Endothelial cell (in vitro differentiated cells): ENCODE results near the gene EOMES. TPM values are rescaled to one million over a fixed set of nuclear protein-coding genes. Genes with fewer than 3 reads are reported as not detected.

Source experiments
- DNase-seq: peaks from one replicate; pipeline ENCODE4 v3.0.0; 2021; ENCODE audit warnings: low spot score
- H3K27ac Mint-ChIP-seq: one replicate; pipeline ENCODE4 v1.8.0; 2021; ENCODE audit warnings: mixed read lengths, inconsistent platforms; ENCODE audit not compliant: unreplicated experiment
- H3K27me3 Mint-ChIP-seq: one replicate; pipeline ENCODE4 v1.8.0; 2021; ENCODE audit warnings: mild to moderate bottlenecking, moderate library complexity, mixed read lengths, inconsistent platforms; ENCODE audit not compliant: unreplicated experiment
- H3K36me3 Mint-ChIP-seq: one replicate; pipeline ENCODE4 v1.8.0; 2021; ENCODE audit warnings: mild to moderate bottlenecking, low read depth, mixed read lengths, inconsistent platforms; ENCODE audit not compliant: unreplicated experiment
- H3K4me1 Mint-ChIP-seq: one replicate; pipeline ENCODE4 v1.8.0; 2021; ENCODE audit warnings: mild to moderate bottlenecking, mixed read lengths, inconsistent platforms; ENCODE audit not compliant: unreplicated experiment
- H3K4me3 Mint-ChIP-seq: one replicate; pipeline ENCODE4 v1.8.0; 2021; ENCODE audit warnings: mild to moderate bottlenecking, mixed read lengths, inconsistent platforms; ENCODE audit not compliant: unreplicated experiment
- H3K9me3 Mint-ChIP-seq: one replicate; pipeline ENCODE4 v1.8.0; 2021; ENCODE audit warnings: mixed read lengths, inconsistent platforms; ENCODE audit not compliant: unreplicated experiment
- total RNA-seq: library from RNA; stranded (reverse); fragmentation: NEBNext Ultra II Directional; extraction: Animal tissue kit (Norgen Biotek cat#: 25700); gene quantifications from one replicate; pipeline ENCODE4 v1.2.1, GENCODE V29; 2021; ENCODE audit not compliant: unreplicated experiment
- TF ChIP-seq, protein P1 (sequence below): fragments of 200-600 bp; sonication (generic); IDR thresholded peaks from one replicate; pipeline ENCODE4 v1.5.0; 2021; ENCODE audit warnings: antibody characterized with exemption; ENCODE audit not compliant: unreplicated experiment

EOMES gene
- total RNA-seq, 1 donor from 2014 or later = 5.1 TPM

DNA sequence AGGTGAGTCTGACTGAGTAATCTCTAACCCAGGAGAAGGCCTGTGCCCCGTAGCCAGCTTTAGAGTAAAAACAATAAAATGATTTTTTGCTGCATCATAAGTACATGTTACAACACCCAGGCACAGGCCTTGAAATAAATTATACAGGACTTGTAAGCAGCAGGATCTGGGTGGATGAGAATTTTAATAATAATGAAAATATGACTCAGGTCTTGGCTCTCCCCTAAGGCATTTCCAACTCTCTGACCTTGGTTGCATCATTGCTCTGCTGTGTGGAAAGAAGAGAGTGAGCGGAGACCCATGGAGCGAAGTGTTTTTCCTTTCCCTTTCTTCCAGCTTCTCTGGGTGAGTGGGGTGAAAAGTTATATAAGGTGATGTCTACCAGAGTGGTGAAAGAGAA lies 44.6 kb downstream of the EOMES start:
- Mint-ChIP-seq H3K9me3 (no peaks in the 10 kb centered on the region), H3K27me3 (no peaks in the 10 kb centered on the region), H3K4me3 (no peak overlapping the region), H3K4me1 (peaks cover 10% of the 10 kb centered on the region), H3K36me3 (no peaks in the 10 kb centered on the region), H3K27ac (no peak overlapping the region)
- no peak for DNase-seq
- TF ChIP-seq, protein P1, sequence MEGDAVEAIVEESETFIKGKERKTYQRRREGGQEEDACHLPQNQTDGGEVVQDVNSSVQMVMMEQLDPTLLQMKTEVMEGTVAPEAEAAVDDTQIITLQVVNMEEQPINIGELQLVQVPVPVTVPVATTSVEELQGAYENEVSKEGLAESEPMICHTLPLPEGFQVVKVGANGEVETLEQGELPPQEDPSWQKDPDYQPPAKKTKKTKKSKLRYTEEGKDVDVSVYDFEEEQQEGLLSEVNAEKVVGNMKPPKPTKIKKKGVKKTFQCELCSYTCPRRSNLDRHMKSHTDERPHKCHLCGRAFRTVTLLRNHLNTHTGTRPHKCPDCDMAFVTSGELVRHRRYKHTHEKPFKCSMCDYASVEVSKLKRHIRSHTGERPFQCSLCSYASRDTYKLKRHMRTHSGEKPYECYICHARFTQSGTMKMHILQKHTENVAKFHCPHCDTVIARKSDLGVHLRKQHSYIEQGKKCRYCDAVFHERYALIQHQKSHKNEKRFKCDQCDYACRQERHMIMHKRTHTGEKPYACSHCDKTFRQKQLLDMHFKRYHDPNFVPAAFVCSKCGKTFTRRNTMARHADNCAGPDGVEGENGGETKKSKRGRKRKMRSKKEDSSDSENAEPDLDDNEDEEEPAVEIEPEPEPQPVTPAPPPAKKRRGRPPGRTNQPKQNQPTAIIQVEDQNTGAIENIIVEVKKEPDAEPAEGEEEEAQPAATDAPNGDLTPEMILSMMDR = no peak

DNA sequence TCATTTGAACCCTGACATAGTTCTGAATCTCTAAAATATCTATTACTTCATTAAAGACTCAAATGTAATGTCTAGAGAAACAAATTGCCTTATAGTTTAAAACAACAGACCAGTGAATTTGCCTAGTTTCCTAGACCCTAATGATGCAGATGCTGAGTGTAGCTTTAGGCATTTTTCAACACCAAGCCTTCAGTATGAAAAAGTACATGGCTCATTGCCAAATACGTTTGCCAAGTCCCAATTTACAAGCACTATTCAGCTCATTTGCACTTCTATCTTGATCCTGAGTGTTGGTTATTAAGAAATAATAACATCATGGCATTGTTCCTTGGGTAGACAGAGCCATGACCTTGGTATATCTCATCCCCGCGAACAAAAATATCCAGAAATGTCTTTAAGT lies 46.8 kb downstream of the EOMES start:
- Mint-ChIP-seq H3K36me3 (no peaks in the 10 kb centered on the region), H3K27ac (no peak overlapping the region), H3K9me3 (no peaks in the 10 kb centered on the region), H3K4me3 (no peak overlapping the region), H3K4me1 (peaks cover 9% of the 10 kb centered on the region), H3K27me3 (no peaks in the 10 kb centered on the region)
- DNase-seq = no peak
- TF ChIP-seq, protein P1 = no peak

DNA sequence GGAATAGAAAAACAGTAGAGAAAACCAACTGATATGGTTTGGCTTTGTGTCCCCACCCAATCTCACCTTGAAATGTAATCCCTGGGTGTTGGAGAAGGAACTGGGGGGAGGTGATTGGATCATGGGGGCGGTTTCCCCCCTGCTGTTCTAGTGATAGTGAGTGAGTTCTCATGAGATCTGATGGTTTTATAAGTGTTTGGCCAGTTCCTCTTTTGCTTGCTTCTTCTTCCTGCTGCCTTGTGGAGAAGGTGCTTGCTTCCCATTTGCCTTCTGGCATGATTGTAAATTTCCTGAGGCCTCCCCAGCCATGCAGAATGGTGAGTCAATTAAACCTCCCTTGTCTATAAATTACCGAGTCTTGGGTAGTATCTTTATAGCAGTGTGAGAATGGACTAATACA lies 48.4 kb downstream of the EOMES start:
- DNase-seq = no peak
- TF ChIP-seq, protein P1 = no peak
- Mint-ChIP-seq H3K36me3 (no peaks in the 10 kb centered on the region), H3K9me3 (no peaks in the 10 kb centered on the region), H3K4me1 (peaks cover 9% of the 10 kb centered on the region), H3K4me3 (no peak overlapping the region), H3K27me3 (no peaks in the 10 kb centered on the region), H3K27ac (peak overlapping the region; percentile 21)

DNA sequence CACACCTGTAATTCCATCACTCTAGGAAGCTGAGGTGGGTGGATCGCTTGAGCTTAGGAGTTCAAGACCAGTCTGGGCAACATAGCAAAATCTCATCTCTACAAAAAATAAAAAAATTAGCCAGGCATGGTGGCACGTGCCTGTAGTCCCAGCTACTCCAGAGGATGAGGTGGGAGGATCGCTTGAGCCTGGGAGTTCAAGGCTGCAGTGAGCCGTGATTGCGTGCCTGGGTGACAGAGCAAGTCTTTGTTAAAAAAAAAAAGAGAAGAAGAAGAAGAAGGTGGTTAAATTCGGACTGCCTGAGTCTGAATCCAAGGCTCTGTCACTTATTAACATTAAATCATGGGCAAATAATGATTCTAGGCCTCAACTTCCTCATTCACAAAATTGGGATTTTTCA lies 51.0 kb downstream of the EOMES start:
- no peak for DNase-seq
- Mint-ChIP-seq H3K4me1 (peaks cover 29% of the 10 kb centered on the region), H3K27me3 (no peaks in the 10 kb centered on the region), H3K36me3 (no peaks in the 10 kb centered on the region), H3K4me3 (no peak overlapping the region), H3K27ac (no peak overlapping the region), H3K9me3 (no peaks in the 10 kb centered on the region)
- TF ChIP-seq, protein P1 = no peak

DNA sequence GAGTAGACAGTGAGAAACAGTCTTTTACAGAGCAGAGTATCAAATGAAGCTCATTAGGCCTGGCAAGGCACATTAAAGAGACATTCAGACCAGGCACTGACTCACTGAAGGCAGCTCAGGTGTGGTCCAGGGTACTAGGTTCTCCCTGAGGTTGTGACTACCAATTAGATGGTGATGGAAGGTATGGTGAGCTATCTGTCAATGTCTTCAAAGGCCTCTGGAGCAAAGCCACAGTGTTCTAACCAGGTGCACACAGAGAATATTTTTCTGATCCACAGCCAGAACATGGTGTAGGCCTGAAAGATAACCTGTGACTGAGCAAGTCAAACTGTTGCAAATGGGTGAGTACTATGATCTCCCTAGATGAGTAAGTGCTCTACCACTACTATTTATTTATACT lies 51.5 kb downstream of the EOMES start:
- no peaks in the 10 kb centered on the region for H3K36me3 Mint-ChIP-seq
- no peaks in the 10 kb centered on the region for H3K27me3 Mint-ChIP-seq
- peaks cover 29% of the 10 kb centered on the region for H3K4me1 Mint-ChIP-seq
- no peaks in the 10 kb centered on the region for H3K9me3 Mint-ChIP-seq
- TF ChIP-seq, protein P1 = no peak
- no peak overlapping the region for H3K4me3 Mint-ChIP-seq
- no peak overlapping the region for H3K27ac Mint-ChIP-seq
- no peak for DNase-seq
